ENCODE measurements around the gene HSD17B1. TPM values are rescaled to one million over a fixed set of nuclear protein-coding genes. Genes with fewer than 3 reads are reported as not detected.

The HSD17B1 gene
- total and polyA plus RNA-seq, 2 of the 13 experiments (the other 11 are each of a cell fraction or from before 2014, with no cell fraction given), result 0.54 to 0.93 TPM

DNA sequence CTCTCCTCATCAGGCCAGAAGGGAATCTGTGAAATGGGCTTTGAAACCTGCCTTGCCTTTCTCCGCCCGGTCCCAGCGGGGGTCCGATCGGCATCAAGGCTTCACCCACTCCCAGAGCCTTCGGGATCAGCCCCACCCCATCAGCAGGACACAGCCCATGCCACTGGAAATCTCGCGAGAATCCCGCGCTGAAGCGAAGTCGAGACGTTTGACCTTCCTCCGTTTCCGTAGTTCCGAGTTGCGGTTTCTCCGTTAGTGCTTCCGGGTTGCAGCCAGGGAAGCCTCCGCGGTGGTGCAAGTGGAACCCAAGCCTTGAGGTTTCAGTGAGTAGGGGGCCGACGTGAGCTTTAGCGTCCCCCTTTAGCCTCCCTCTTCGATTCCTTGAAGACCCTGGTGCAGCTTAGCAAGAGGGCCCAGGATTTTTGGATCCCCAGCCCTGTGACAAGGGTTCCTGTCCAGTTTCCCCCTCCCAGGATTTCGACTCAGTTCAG is 9.2 kb downstream of the HSD17B1 start, which contains the start of gene COASY (continued):
- TF ChIP-seq, protein P1, sequence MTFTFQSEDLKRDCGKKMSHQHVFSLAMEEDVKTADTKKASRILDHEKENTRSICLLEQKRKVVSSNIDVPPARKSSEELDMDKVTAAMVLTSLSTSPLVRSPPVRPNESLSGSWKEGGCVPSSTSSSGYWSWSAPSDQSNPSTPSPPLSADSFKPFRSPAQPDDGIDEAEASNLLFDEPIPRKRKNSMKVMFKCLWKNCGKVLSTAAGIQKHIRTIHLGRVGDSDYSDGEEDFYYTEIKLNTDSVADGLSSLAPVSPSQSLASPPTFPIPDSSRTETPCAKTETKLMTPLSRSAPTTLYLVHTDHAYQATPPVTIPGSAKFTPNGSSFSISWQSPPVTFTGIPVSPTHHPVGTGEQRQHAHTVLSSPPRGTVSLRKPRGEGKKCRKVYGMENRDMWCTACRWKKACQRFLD (CRISPR knock-in tag; IDR thresholded peaks at IDR 0.05; ENCODE audit: borderline replicate concordance), result no peak; the same call in 1 of the 2 replicates
- TF ChIP-seq SPEN (CRISPR knock-in tag; IDR thresholded peaks at IDR 0.05; ENCODE audit: low read depth) (peak; percentile 98), ZNF883 (CRISPR knock-in tag; IDR thresholded peaks at IDR 0.05; ENCODE audit: not compliant biosample characterization) (peak; percentile 18), ZNF496 (CRISPR knock-in tag; IDR thresholded peaks at IDR 0.05; ENCODE audit: insufficient replicate concordance) (no peak), RORA (CRISPR knock-in tag; IDR thresholded peaks at IDR 0.05) (no peak), HIVEP1 (CRISPR knock-in tag; IDR thresholded peaks at IDR 0.05) (no peak), ZNF501 (CRISPR knock-in tag; IDR thresholded peaks at IDR 0.05) (peak; percentile 86; the same call in 1 of the 2 replicates), GATAD2A (CRISPR knock-in tag; IDR thresholded peaks at IDR 0.05) (peak; percentile 78; the same call in 1 of the 2 replicates), ZFP36L2 (CRISPR knock-in tag; IDR thresholded peaks at IDR 0.05) (no peak), HNF4A (CRISPR knock-in tag; IDR thresholded peaks at IDR 0.05) (peak; percentile 58; the same call in 1 of the 2 replicates), ZNF335 (CRISPR knock-in tag; IDR thresholded peaks at IDR 0.05) (no peak; the same call in none of the 2 replicates), EP300 (IDR thresholded peaks at IDR 0.05; ENCODE audit: low read depth in 2 of 2, low read length in 2 of 2) (peak in 1 of 2 experiments; percentile 70; a peak in 1 of 4 replicates), EP300 (CRISPR knock-in tag; IDR thresholded peaks at IDR 0.05; ENCODE audit: borderline replicate concordance) (peak; percentile 37; the same call in 1 of the 2 replicates), SP1 (IDR thresholded peaks at IDR 0.05) (peak; percentile 93), SP1 (CRISPR knock-in tag; IDR thresholded peaks at IDR 0.05) (peak; percentile 68), ZNF451 (CRISPR knock-in tag; IDR thresholded peaks at IDR 0.05) (peak; percentile 73; the same call in 1 of the 2 replicates), SKI (IDR thresholded peaks at IDR 0.05; ENCODE audit: partially characterized antibody) (no peak), RFXANK (CRISPR knock-in tag; IDR thresholded peaks at IDR 0.05) (no peak), ZNF260 (CRISPR knock-in tag; IDR thresholded peaks at IDR 0.05; ENCODE audit: borderline replicate concordance, low read depth) (no peak), ZNF703 (CRISPR knock-in tag; IDR thresholded peaks at IDR 0.05; ENCODE audit: borderline replicate concordance) (no peak; the same call in 1 of the 2 replicates), ZNF850 (CRISPR knock-in tag; conservative IDR thresholded peaks at IDR 0.05) (no peak; the same call in 1 of the 2 replicates), ZNF468 (CRISPR knock-in tag; IDR thresholded peaks at IDR 0.05) (no peak)
- TF ChIP-seq, protein P2, sequence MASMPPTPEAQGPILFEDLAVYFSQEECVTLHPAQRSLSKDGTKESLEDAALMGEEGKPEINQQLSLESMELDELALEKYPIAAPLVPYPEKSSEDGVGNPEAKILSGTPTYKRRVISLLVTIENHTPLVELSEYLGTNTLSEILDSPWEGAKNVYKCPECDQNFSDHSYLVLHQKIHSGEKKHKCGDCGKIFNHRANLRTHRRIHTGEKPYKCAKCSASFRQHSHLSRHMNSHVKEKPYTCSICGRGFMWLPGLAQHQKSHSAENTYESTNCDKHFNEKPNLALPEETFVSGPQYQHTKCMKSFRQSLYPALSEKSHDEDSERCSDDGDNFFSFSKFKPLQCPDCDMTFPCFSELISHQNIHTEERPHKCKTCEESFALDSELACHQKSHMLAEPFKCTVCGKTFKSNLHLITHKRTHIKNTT (CRISPR knock-in tag; IDR thresholded peaks at IDR 0.05), result no peak
- TF ChIP-seq, protein P3, sequence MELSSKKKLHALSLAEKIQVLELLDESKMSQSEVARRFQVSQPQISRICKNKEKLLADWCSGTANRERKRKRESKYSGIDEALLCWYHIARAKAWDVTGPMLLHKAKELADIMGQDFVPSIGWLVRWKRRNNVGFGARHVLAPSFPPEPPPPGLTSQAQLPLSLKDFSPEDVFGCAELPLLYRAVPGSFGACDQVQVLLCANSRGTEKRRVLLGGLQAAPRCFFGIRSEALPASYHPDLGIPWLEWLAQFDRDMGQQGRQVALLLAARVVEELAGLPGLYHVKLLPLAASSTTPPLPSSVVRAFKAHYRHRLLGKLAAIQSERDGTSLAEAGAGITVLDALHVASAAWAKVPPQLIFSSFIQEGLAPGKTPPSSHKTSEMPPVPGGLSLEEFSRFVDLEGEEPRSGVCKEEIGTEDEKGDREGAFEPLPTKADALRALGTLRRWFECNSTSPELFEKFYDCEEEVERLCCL (CRISPR knock-in tag; IDR thresholded peaks at IDR 0.05; ENCODE audit: borderline replicate concordance), result no peak
- TF ChIP-seq, protein P4, sequence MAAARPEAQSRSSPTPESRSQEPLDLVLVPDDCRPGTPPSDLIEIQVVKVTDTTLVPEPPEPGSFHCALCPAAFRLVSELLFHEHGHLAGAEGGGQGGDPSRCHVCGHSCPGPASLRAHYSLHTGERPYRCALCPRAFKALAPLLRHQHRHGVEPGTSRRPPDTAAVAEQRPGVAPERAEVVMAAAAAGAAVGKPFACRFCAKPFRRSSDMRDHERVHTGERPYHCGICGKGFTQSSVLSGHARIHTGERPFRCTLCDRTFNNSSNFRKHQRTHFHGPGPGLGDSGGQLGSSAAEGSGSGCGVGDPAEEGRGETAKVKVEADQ (CRISPR knock-in tag; IDR thresholded peaks at IDR 0.05; ENCODE audit: borderline replicate concordance), result no peak
- TF ChIP-seq, protein P5, sequence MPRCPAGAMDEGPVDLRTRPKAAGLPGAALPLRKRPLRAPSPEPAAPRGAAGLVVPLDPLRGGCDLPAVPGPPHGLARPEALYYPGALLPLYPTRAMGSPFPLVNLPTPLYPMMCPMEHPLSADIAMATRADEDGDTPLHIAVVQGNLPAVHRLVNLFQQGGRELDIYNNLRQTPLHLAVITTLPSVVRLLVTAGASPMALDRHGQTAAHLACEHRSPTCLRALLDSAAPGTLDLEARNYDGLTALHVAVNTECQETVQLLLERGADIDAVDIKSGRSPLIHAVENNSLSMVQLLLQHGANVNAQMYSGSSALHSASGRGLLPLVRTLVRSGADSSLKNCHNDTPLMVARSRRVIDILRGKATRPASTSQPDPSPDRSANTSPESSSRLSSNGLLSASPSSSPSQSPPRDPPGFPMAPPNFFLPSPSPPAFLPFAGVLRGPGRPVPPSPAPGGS (CRISPR knock-in tag; IDR thresholded peaks at IDR 0.05), result peak; percentile 23; the same call in 1 of the 2 replicates
